Anterior cingulate cortex (tissue), 58 donors: ENCODE results near the gene TMEM252.
A peak's percentile ranks its signal among the peaks of the same experiment; 100 is the strongest.

ENCODE experiments used
- DNase-seq, 58 donors: peaks; one replicate each; lab custom pipeline; 2025; lab: John Stamatoyannopoulos, UW

TMEM252 gene, protein sequence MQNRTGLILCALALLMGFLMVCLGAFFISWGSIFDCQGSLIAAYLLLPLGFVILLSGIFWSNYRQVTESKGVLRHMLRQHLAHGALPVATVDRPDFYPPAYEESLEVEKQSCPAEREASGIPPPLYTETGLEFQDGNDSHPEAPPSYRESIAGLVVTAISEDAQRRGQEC

DNA sequence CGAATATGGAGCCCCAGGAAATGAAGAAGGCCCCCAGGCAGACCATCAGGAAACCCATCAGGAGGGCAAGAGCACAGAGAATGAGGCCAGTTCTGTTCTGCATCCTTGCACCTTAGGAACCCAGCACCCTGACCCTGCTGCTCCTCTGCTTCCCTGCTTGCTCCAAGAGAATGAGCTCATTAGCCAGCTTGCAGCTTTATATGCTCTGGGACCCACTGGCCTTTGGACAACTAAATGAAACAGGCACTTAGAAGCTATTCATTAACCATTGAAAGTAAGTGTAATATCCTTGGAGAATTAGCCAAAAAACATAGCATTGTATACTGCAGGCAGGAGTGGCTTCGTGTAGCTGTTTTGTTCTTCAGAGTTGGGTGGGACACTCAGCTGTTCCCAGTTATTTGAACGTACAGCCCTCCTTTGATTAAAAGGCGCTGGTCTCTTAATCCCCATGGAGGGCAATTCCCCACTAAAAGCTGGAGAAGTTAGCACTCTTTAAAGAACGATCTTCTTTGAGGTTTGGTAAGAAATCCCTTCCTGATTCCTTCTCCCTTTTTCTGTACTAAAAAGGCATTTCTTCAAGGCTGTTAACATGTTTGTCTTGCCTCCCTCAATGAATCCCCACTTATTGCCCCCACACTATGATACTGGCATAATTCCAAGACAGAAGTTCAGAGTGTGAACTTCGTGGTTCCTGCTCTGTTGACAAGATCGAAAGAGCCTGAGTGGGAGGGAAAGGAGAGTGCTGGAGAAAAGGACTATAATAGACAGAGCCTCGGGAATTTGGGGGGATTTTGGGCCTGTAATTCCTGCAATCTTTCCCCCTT lies at the start of gene TMEM252:
Gene TMEM252, minus strand, starts transcription at position 172 of the 824 bp plus-strand sequence. Its CDS starts 69 bp downstream, at position 103.
- no peak for DNase-seq

DNA sequence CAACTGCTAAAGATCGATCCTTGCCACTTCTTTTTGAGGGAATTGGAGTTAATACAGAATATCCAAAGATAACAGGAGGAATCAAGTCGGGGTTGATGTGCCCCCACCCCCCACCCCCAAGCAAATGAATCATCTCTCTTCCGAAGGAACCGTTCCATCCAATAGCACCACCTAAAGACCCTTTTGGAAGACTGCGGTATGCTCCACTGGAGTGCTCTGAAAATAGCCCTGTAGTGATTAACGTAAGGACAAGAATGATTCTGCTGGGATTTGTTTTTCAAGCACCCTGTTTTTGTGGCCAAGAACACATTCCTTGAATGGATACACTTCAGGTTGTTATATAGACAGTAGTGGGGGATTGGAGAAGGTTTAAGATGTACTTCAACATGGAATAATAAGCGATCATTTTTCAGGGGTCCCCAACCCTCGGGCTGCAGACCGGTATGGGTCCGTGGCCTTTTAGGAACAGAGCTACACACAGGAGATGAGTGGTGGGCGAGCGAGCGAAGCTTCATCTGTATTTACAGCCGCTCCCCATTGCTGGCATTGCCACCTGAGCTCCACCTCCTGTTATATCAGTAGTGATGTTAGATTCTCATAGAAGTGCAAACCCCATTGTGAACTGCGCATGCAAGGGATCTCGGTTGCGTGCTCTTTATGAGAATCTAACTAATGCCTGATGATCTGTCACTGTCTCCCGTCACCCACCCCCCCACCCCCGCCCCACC lies 44.5 kb upstream of the TMEM252 start:
- DNase-seq = no peak

DNA sequence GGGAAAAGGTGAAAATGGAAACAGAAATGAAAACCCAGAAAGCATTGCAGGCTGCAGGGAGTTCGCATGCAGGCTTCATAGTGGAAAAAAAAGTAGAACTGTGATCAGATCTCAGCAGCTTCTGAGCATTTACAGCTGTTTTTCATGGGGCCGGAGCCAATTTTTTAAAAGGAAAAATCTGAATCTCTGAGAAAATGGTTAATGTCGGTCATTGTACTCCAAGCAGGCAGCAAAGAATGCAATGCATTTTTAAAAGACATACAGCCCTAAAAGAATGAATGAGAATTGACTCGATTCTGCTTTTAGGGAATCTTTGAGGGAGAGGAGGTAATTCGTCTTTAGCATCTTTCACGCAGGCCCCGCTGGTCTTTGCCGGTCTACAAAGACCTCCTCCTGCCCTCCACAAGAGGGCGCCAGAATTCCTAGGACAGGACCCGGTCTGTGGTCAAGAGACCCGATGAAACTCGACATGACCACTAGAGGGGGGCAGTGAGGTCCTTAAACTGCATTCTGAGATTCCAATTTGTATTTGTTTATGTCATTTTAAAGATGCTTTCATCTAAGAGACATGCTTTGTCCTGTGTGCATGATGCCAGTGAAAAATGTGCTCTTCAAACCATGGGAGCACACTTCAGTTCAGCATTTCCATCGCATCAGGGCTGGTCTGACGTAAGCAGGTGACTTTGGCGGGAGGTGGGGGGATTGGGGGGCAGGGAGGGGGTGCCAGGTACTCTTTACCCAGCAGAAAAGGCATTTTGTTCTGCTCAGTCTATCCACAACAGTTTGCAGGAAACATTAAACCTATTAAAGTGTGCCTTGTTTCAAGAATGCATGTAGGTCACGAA lies 43.7 kb upstream of the TMEM252 start:
- DNase-seq = peak in 55 of 58 donors; percentile 6 to 89 (median 59)

DNA sequence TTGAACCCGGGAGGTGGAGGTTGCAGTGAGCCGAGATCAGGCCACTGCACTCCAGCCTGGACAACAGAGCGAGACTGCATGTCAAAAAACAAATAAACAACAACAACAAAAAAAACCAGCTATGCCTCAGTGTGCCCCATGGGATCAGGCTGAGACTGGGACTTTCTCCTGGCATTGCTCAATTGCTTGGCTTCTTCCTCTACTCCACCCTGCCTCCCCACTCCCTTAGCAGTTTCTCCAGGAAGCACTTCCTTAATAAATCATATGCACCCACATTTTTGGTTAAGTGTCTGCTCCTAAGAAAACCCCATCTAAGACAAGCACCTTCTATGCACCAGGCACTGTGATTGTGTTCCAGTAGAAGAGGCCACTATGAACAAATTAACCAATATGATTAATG lies 41.0 kb upstream of the TMEM252 start:
- DNase-seq = no peak

DNA sequence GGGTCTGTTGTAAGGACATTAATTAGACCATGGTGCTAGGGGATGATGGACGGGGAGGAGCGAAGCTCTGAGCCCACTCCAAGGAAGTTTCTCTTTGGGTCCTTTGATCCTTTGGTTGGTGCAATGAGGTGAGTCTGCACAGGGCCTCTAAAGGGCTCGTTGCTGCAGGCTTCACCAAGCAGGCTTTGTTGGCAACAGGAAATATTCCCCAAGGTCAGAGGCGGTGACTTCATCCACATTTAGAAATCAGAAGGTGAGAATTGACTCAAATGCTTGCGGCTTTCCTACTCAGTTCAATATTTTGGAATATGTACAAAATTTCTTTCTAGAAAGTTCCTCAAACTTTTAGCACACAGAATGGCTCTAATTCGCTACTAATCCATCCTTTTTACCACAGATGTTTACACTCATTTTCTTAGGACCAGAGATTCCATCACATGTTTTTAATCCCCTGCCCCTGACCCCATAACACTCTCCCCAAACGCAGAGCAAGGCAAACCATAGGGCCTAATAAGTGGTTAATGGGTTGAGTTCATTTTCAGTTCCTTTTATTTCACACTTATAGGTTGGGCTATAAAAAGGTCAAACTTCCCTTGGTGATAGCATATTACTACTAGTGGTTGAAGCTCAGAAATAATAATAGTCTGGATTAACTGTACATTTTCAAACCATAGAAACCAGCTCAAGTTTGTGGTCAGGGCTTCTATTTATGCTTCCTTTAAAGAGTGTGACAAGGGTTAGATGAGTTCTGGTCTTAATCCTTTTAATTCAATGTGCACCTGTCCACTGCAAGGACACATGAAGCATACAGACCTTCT lies 37.3 kb upstream of the TMEM252 start:
- no peak for DNase-seq

DNA sequence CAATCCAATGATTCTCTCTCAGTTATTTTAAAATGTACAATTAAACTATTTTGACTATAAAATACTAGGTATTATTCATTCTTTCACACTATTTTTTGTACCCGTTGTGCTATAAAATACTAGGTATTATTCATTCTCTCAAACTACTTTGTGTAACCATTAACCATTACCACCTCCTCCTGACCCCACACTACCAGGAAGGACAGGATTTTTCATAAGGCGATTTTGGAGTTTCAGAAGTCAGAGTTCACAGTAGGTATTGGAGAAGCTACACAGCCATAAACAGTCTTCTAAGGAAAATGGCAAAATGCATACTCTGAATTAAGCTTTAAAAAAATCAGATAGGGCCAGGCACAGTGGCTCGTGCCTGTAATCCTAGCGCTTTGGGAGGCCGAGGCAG lies 35.1 kb upstream of the TMEM252 start:
- no peak for DNase-seq

DNA sequence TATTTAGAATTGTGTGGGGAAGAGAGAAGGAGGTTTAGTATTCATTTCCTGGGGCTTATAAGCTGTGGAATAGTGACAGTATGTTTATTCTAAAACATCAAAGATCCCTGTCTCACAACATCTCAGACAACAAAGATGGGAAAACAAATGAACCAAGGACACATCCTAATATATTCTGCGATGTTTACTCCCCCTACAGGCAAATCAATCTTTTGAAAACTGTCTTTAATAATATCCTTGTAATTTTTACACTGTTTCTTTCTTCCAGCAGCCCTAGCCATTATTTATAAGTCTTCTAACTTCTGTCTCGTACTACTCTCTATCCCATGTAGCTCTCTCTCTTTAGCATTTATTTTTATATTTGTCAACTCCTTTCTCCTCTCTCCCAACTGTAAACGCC lies 33.5 kb upstream of the TMEM252 start:
- DNase-seq = no peak

DNA sequence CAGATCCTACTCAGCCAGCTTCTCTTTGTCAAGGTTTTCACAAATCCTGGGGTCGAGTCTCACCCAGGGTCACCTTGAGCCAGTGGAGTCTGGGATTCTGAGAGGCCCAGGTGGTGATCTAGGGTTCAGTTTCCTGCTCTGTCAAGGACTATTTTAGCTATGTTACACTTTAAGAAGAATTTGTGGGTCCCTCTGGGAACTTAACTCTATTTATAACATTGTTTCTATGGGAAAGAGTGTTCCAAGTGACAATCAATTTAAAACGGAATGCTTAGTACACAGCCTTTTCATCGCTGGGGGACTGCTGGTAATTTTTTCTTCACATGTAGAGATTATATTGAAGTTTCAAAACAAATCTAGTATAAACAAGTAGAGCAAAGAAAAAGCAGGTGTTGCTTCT lies 26.9 kb upstream of the TMEM252 start:
- DNase-seq = no peak

DNA sequence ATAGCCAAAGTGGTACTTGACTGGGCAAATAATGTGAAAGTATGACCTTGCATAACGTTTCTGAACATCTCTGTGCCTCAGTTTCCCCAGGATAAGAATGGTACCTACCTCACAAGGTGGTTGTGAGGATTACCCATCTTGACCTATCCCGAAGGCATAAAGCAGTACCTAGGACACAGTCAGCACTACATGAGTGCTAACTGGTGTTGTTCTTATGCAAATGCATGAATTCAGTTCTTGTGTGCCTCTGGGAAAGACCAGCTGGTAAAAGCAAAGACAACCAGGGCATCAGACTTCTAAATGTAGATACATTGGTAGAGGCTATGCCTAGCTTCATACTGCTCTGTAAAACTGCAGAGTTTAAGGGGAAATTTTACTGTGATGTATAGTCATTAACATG lies 21.8 kb upstream of the TMEM252 start:
- DNase-seq = no peak

DNA sequence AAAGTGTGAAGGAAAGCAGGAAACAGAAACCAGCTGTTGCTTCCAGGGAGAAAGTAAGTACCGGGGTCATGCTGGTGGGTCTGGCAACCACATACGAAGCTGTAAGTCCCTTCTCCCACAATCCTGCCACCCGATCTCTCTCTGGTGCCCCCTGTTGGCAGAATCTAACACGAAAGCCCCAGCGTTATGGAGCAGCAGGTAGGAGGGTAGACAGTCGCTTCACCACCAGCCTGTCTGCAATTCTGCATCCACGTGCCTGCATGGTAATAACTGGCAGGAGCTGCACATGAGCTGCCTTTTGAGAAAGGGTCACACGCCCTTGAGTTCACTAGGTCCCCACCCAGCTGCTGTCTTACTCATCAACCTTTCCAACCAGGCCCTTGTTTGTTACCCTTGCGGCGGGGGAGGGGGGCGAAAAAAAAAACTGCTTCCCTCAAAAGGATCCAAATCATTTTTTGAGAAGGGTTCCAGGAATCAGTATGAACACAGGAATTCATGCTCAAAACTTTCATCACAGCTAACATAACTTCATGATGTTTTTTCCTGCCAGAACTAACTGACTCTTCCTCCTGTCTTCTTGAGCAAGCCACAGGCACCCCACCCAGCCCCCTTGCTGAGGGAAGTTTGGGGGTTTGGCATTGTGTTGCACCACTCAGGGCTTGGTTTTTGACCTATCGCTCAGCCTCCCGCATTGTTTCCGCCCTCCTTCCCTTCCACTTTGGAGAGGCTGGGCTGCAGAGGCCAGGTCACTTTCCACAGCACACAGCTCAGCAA lies 19.6 kb upstream of the TMEM252 start:
- DNase-seq = peak in 2 of 58 donors; percentile 12

DNA sequence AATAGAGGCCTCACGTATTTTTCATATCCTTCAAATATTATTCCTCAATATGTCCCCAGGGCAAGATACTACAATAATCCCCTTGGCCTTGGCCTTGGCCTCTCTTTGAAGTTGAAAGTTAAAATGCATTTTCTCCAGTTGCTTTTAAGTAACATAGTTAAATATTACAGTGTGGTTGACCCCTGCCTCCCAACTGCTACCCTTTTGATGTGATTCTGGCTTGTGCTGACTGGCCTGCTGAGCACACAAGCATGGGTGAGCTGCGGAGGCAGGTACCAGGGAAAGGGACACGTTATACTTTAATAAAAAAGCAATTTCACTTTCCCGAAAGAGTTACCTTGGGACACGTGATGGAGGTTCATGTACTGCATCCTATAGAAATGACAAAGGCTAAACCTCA lies 17.9 kb upstream of the TMEM252 start:
- no peak for DNase-seq

DNA sequence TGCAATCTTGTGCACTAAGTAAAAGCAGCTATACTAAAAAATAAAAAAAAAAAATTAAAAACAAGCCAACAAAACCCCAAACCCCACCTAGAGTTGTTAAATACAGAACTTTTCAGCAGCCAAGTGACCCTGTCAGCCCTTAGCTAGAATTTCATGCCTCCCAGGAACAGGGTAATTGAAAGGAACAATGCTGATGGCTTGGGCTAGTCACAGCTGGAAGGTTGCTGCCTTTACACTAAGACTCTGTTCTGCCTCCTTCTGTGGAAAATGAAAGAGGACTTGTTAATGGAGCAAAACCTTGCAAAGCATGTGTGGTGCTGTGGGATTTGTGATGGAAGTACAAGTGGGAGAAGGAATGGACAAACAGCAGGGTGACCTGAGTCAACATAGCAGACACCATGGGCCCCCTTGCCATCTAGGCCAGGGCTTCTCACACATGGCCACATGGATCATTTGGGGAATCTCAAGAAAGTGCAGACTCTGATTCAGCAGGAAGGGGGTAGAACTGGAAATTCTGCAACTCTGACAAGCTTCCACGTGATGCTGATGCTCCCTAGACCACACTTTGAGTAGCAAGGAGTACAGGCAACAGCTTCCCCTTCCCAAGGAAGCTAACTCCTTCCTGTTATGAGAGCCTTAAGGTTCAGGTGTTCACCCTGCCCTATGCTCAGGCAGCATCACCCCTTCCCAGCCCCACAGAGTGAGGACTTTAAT lies 14.9 kb upstream of the TMEM252 start:
- no peak for DNase-seq

DNA sequence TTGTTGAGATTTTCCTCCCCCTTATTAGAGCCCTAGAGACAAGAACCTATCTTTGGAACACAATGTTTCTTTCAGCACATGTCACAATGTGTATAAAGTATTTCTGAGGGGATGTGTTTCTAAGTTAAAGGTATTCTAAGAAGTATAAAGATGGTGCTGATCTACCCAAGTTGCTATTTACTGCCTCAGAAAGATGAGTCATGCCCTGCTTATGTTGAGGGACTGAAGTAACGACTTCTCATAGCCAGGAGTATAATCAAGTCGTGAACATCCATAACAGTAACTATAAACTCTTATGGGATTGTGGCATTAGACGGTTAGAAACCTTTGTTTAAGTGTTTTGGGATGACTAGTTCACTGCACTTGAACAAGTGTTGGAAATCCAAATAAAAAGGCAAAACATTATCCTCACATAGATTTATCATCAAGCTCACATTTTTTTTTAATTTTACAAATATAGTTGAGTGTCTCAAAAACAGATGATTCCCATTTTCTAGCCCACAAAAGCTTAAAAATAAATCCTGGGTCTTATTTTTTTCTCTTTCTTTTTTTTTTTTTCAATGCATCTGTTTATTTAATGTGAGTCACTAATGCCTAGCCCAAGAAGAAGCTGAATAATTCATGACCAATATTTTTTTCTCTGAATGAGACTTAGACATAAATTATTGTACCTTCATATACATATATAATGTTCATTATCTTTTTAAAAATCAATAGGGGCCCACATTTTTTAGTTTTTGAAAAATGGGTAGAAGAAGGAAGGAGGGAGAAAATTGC lies 12.2 kb upstream of the TMEM252 start:
- no peak for DNase-seq

DNA sequence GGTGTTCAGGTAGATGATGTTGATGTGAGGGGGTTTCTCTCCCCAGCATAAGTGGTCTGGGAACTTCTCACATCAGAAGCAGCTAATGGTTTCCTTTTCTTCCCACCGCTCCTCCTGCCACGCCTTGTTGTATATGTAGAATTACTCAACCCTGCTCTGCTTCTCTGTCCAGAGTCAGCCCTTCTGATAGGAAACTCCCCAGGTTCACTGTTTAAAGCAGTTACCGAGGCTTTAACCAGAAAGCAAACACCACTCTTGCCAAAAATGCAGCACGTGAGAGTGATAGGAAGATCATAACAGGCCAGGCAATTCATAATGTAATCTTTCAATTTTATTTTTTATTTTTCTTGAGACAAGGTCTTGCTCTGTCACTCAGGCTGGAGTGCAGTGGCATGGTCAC lies 10.5 kb upstream of the TMEM252 start:
- no peak for DNase-seq

DNA sequence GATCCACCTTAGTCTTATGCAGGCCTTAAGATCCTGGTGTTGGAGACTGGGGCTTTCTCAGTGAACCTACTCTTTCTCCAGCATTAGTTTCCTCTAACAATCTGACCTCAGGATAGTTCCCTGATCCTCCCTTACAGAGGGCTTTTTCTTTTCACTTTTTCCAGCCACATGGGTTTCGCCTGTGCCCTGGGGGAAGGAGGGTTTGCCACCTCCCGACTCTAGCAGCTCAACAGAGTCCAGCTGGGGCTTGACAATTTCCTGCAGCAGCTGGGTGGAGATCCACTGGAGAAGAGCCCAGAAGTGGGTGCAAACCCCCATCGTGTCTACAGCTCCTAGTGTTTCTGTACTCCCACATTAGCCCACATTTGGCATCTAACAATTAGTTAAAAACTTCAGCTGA lies 7.6 kb upstream of the TMEM252 start:
- no peak for DNase-seq

DNA sequence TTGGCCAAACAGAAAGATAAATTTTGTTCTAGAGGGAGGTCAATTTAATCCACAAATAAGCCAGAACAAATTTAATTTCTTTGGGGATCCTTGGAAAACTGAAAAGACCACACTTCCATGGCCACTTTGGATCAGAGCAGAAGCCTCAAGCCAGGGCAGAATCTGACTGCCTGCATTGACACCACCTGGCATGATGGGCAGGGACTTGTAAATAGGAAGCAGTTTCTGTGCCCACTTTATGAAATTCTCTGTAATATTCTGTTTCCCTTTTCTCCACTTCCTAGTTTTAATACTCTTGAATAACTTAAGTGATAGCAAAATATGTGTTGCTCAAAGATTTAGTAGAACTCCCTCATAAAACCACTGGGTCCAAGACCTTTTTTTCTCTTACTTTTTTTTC lies 6.7 kb upstream of the TMEM252 start:
- DNase-seq = no peak

DNA sequence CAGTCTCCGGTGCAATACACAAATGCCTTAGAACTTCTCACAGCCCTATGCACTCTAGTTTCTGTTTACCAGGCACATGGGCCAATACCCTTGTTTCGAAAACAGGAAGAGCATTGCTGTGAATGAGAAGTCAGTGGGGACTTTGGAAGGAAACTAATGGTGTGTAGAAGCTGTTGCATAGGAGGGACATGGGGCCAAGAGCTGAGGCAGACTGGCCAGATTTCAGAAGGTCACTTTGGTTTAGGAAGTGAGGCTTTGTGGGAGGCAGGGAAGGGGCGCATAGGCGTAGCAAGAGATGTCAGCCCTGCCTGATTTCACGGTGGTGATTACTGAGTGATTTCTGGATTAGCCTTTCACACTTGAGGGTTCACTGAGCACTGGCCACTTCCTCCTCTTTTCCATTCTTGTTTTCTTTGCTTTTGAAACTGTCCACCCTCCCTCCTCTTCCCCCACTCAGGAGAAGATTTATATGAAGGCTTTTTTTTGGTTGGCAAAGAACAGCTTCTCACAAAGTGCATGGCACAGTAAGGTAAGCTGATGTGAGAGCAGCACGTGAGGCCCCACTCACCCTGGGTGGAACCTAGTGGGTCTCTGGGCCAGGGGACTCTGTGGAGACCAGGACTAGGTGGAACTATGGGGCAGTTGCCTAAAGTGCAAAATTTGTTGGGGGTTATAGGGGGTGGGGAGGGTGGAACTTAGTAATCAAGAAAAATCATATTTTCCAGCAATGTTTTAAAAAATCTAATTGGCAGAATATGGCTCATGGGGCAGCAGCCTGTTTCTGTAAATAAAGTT lies 6.1 kb upstream of the TMEM252 start:
- DNase-seq = peak in 3 of 58 donors; percentile 12 to 20 (median 16)
